HG03039 (cell line): ENCODE measurements around the gene TSEN54.
"Not testable (repeated sequence)": the region's sequence is repeated elsewhere in the genome, so short reads cannot be mapped to it uniquely, and the experiment has no call there.

Experiments used
- ATAC-seq: cut with Tn5 transposase; IDR thresholded peaks from one replicate; pipeline ENCODE4 v1.9.1; 2021; ENCODE audit warnings: mild to moderate bottlenecking, moderate library complexity; ENCODE audit not compliant: unreplicated experiment

The TSEN54 gene

GRCh38 chr17:75516619-75517296 is 430 bp downstream of the TSEN54 start:
- peak; percentile 12 for ATAC-seq

GRCh38 chr17:75517297-75517865 is 1.1 kb downstream of the TSEN54 start:
- no peak for ATAC-seq

GRCh38 chr17:75518201-75518600 is 1.9 kb downstream of the TSEN54 start:
- ATAC-seq: no peak

GRCh38 chr17:75518983-75519537 is 2.7 kb downstream of the TSEN54 start:
- no peak for ATAC-seq

GRCh38 chr17:75520413-75520812 is 4.1 kb downstream of the TSEN54 start:
- ATAC-seq: not testable (repeated sequence)

GRCh38 chr17:75521290-75521689 is 5.0 kb downstream of the TSEN54 start:
- no peak for ATAC-seq

- ATAC-seq: no peak
Observed at GRCh38 chr17:75521951-75522727, 5.8 kb downstream of the TSEN54 start.

GRCh38 chr17:75523647-75524046 is 7.3 kb downstream of the TSEN54 start:
- no peak for ATAC-seq

GRCh38 chr17:75524269-75524969 is 8.1 kb downstream of the TSEN54 start:
- ATAC-seq: no peak

- ATAC-seq: peak; percentile 68
Observed at GRCh38 chr17:75524970-75525805, 8.9 kb downstream of the TSEN54 start, which contains the start of gene LLGL2. Gene LLGL2 (plus strand): TSS chr17:75525697. CDS start chr17:75543427, 17,730 bp downstream.

GRCh38 chr17:75525806-75526554 is 9.7 kb downstream of the TSEN54 start:
- no peak for ATAC-seq

GRCh38 chr17:75526555-75527270 is 10.4 kb downstream of the TSEN54 start:
- ATAC-seq: no peak

GRCh38 chr17:75530837-75531720 is 14.8 kb downstream of the TSEN54 start:
- ATAC-seq: no peak

GRCh38 chr17:75531721-75532072 is 15.4 kb downstream of the TSEN54 start:
- no peak for ATAC-seq

GRCh38 chr17:75535119-75535537 is 18.8 kb downstream of the TSEN54 start:
- no peak for ATAC-seq

GRCh38 chr17:75535871-75536270 is 19.5 kb downstream of the TSEN54 start:
- no peak for ATAC-seq

- no peak for ATAC-seq
Observed at GRCh38 chr17:75536366-75536765, 20.0 kb downstream of the TSEN54 start.
